ENCODE measurements around the gene PIGO.

- no peak for TF ChIP-seq CTCF (IDR thresholded peaks at IDR 0.05; ENCODE audit: low read depth, low read length)
- TF ChIP-seq EZH2phosphoT487 (IDR thresholded peaks at IDR 0.05; ENCODE audit: low read depth) = no peak
Measured at GRCh38 chr9:35140093-35140492, 43.7 kb upstream of the PIGO start.
